Measurements from ENCODE around the gene HPCAL1.

- no peak for TF ChIP-seq POLR2AphosphoS5 (IDR thresholded peaks at IDR 0.05; ENCODE audit: low read depth, low read length)
- TF ChIP-seq POLR2A (IDR thresholded peaks at IDR 0.05; ENCODE audit: low read depth, low read length), result no peak
Observed at GRCh38 chr2:10293603-10294002, 9.1 kb upstream of the HPCAL1 start.

Data from GM12891 (cell line).